DMS79 (cell line): Measurements from ENCODE around the gene PRUNE2.
"Not testable (repeated sequence)": the region's sequence is repeated elsewhere in the genome, so short reads cannot be mapped to it uniquely, and the experiment has no call there.

ENCODE experiments used
- DNase-seq: peaks from one replicate; lab custom pipeline; 2025; lab: John Stamatoyannopoulos, UW

The PRUNE2 gene

DNA sequence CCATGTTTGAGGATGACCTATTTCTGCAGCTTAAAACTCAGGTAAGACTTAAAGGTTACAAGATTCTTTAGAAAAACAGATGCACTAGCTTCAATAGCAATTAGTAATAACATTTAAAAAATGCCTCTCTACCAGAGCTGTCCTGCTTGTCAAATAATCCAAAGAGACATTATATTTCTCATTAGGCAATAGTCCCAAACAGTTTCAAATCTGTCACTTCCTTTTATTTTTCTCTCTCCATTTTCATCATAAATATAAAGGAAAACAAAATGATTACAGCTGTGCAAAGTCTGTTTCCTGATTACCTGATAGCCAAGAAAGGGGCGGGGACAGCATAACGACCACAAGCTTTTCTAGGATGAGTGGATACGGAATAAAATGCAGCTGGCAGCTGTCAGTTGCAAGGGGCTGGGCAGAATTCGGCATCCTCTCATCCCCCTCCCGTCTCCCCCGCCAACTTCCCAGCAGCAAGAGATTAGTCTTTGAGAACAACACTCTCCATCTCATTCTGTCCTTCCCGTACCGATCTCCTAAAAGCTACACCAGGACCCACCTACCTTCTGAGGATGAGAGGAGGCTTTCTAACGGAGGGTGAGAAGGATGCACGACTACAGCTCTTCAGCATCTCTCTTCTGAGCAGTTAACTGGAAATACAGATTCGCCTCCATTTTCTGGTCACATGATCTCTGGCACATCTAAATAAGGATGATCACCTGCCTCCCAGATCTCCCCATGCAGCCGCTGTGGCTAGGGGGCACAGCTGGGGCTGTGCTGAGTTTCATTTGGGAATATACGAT lies 214.2 kb downstream of the PRUNE2 start:
- no peak for DNase-seq

DNA sequence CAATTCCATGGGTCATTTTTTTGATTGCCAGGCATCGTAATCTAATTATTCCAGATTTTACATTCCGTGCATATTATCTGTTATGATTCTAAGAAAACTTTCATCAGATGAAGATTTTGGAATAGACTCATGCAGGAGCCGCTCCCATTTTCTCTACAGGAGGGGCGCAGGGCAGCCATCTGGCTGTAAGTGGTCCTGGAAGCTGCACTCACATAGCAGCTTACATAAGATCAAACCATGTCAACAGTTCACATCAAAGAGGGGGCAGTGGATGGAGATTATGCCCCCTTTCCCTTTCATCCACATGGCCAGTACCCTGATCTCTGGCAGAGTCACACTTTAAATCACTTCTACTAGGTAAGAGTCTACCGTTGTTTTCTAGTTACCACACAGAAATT lies 214.9 kb downstream of the PRUNE2 start:
- no peak for DNase-seq

DNA sequence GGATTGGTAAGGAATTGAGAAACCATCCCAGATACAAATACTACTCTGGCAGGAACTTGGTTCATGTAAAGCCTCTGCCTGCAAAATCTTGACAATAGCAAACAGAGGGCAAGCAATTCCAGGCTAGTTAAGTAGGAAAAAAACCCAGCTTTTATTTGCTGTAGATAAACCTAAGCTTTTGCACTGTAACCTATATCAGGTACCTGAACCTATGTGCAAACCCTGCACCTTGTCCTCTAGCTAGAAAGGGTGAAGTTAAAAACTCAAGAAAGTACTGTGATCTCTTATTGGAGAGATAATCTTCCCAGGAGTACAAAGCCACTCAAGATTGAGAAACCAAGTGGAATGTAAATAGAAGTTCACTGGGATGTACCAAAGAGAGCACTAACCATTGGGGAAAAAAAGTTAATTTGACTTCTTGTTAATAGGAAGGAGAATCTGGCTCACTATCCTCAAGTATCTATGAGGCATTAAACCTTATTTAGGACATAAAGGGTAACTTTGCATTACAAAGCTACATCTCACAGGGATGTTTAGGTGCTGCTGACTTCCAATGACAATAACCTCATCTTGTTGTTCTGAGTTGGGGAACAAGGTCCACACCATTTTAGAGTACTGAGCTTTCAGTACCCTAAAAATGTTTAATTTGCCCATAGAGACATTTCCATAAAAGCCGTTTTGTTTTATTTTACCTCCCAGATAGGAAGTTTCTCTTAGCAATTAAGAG lies 215.5 kb downstream of the PRUNE2 start:
- no peak for DNase-seq

DNA sequence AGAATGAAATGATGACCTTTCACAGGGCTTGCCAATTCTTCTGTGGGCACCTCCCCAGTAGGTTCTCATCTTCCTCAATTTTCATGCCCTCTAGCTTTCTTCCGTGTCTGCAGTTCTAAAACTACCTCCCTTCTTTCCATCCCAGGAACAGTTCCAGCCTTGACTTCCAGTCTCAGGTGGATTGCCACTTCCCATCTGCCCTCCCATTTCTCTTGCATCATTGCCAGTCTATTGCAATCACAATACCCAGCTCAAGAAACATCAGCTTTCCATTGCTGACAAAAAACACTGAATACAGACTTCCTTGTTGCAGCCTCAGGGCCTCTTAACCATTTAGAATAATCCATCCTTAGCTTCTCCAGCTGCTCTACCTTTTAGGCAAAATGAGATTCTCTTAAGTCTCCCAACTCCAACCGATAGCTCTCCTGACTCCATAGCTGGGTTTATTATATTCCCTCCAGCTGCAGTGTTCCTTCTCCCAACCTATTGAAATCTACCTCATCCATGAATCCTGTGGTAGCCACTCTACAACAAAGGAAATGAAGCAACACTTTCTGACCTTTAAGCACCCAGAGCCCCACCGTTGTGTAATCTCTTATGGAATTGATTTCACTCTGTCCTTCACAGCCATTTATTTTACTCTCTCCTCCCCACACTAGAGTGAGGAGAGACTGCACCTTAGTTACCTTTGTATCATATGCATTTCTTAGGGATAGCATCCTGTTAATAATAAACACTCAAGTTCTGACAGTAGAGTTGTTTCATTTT lies 217.3 kb downstream of the PRUNE2 start:
- peak; percentile 37 for DNase-seq

DNA sequence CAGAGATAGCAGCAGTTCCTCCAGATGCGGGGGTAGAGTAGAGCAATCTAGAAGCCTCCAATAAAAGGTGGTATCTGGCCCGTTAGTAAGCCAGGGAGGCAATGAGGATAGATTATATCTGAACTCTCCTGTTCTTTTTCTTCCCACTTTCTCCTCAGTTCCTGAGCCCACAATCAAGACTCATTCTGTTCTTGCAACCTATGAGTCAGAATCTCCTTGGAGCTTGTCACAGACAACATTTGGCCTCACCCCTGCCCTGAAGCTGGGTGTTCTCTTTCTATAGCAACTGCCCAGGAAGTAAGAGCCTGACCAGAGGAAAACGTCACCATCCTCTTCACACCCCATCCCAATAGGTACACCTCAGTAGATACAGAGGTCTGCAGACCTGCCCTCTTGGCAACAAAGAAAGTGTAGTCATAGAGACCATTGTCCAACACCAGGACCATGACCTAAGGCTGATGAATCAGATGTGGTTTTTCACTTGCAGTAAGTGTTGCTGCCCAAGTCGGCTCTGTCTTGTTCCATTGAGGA lies 218.0 kb downstream of the PRUNE2 start:
- peak; percentile 25 for DNase-seq

DNA sequence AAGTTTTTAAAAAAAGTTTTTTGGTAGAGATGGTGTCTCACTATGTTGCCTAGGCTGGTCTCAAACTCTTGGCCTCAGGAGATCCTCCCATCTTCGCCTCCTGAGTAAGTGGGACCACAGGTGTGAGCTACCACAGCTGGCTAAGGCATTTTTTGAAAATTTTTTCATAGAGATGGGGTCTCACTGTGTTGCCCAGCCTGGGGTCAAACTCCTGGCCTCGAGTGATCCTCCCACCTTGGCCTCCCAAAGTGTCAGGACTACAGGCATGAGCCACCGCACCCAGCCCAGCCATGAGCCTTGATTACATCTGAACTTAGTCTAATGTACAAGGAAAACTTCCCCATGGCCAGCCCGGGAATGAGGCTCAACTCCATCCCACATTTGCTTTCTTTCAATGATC lies 219.2 kb downstream of the PRUNE2 start:
- DNase-seq, result no peak

DNA sequence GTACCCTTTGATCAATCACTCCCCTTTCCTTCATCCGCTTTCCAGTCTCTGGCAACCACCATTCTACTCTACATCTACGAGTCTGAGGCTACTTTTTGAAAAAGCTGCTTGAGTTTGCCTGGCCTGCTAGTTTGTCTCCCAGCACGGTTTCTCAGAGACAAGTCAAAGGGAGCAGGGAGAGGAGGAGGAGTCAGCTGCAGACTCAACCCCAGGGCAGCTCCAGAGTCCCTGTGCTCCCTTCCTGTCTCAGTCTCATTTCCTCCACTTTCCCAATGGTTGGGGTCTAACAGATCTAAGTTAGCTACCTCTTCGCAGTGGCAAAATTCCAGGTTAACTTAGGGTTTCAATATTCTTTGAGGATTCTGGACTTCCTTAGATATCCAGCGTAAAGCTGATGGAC lies 221.7 kb downstream of the PRUNE2 start:
- DNase-seq, result no peak

DNA sequence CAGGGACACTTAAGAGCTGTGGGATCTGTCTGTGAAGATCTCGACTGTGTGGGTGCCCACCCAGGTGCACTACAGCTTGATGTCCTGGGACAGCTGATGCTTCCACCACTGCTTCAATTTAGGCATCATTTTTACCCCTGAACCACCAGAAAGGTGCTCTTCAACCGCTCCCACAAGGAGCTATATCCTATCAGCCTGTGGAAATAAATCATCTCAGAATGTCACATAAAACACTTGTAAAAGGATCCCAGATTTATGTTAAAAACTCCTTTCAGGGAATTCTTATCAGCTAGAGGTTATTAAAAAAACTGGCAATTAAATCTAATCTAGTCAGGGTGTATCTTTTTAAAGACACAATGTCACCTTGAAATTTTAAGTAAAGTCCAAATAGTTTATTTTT lies 224.4 kb downstream of the PRUNE2 start:
- DNase-seq, result no peak

DNA sequence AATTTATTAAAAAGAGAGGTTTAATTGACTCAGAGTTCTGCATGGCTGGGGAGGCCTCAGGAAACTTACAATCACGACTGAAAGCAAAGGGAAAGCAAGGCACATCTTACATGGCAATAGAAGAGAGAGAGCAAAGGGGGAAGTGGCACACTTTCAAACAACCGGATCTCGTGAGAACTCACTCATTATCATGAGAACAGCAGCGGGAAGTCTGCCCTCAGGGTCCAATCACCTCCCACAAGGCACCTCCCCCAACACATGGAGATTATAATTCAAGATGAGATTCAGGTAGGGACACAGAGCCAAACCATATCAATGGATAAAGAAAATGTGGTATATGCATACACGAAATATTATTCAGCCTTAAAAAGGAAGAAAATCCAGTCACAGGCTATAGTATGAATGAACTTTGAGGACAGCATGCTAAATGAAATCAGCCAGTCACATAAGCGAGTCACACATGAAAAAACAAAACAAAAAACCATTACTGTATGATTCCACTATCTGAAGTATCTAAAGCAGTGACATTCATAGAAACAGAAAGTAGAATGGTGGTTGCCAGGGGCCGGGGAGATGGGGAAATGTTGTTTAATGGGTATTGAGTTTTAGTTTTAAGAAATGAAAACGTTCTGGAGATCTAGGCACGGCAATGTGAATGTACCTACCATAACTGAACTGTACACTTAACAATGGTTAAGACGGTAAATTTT lies 225.0 kb downstream of the PRUNE2 start:
- no peak for DNase-seq

DNA sequence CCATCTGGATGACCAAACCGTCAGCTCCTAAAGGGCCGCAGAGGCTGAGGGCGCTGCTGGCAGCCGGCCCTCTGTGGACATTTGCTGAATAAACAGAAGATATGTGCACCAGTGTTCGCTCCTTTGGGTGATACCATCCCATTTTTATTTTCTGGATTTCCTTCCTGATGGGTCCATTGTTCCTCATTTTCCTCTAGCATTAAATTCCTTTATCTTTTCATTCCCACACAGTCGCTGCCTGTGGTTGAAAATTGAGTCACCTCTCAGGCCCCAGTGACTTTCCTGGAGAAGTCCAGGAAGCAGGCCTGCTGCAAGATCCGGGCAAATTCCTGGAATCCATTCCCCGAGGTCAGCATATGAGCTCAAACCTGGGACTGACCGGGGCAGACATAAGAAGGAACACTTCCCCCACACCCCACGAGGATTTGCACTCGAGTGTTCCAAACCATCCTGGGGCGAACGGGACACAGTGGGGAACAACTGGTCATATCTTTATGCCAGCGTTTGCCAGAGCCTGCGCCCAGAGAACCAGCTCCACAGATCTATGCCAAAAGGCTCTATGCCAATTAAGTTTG lies 228.3 kb downstream of the PRUNE2 start:
- DNase-seq, result no peak

DNA sequence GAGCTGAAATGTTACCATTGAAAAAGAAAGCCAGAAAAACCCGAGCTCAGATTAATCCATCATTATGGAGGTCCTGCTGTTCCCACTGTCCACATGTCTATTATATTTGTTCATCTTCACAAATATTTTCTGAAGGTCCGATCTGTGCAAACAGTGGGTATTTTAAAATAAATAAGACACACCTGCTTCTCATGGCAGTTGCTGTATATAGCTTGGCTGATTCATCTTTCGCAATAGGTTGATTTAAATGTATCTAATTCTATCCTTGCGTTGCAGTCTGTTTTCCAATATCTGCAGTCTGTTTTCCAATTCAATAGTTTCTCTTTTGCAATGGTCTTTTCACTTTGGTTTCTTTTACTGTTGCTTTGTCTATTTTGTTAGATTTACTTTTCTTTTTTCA lies 229.1 kb downstream of the PRUNE2 start:
- DNase-seq, result no peak

DNA sequence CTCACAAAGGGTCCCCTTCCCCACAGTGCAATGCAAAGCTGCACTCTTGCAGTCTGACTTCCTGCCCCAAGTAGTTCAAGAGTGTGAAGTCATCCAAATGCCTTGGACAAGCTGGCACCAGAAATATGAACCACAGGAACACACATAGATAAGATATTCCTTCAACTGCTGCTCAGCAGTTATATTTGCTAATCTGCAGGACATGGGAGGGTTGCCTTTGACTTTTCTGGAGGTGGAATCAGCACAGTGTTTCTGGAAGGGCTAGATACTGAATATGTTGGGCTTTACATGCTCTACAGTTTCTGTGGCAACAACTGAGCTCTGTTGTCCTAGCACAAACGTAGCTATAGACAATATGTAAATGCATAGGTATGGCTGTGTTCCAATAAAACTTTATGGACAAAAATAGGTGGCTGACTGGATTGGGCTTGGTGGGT lies 238.4 kb downstream of the PRUNE2 start:
- DNase-seq, result no peak

DNA sequence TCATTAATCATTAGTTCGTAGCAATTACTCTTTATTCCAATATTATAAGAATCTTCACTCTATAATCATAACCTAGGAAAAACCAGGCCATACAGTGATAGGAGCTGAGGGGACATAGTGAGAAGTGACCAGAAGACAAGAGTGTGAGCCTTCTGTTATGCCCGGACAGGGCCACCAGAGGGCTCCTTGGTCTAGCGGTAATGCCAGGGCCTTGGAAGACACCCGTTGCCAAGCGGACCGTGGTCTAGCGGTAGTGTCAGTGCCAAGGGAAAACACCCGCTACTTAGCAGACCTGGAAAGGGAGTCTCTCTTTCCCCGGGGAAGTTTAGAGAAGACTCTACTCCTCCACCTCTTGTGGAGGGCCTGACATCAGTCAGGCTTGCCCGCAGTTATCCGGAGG lies 239.9 kb downstream of the PRUNE2 start:
- not testable (repeated sequence) for DNase-seq

DNA sequence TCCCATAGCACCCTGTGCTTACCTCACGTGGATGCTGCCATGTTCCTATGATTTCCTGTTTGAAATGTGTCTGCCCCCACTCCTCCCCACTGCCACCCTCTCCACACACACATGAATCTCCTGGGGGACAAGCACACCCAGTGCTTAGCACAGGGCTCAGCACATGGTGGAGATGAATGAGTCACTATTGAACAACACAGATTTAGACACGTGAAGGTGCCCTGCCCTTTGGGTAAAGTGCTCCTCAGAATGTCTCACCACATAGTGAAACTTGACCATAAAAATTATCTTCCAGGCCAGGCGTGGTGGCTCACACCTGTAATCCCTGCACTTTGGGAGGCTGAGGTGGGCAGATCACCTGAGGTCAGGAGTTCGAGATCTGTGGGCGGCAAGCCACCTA lies 240.5 kb downstream of the PRUNE2 start:
- no peak for DNase-seq

DNA sequence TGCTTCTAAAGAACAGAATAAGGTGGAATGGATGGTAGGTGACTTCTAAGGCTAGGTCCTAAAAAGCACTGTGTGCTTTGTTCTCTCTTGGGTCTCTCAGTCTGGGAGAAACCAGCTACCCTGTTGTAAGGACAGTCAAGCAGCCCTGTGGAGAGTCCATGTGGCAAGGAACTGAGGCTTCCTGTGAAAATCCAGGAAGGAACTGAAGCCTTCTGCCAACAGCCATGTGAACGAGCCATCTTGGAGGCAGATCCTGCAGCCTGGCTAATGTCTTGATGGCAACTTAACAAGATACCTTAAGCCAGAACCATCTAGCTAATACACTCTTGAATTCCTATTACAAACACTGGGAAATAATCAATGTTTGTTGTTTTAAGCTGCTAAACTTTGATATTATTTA lies 241.8 kb downstream of the PRUNE2 start:
- no peak for DNase-seq

DNA sequence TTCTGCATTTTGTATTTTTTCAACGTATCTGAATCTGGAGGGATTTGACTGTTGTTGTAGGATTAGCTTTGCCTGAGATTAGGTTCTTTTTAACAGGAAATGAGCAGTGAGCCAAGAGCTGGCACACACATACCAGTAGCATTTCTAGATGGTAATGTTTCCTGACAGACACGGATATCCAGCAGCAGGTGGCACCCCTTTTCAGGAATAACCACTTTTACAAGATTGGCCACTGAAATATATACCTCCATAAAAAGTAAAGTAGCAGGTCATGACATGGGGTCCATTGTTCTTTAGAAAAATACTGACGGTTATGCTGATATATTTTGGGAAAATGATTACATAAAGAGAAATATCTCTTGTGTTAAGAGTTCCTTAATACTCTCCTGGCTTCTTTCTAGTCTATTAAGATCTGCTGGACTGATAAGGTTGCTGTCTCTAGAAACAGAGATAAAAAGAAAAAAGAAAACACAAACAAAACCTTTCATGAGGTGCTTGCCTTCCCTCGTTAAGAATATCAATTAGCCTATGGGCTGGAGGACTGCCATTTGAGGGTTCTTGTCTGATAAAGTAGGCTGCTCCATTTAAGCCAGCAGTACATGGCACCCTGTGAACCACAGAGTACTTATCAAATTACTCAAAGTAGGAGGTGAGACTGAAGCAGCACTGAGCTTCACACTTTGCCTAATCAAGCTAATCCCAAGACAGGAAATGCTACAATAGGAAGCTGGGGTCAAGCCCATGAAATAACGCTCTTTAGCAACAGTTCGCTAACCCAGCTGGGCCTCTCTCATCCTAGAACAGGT lies 243.2 kb downstream of the PRUNE2 start:
- peak; percentile 39 for DNase-seq

DNA sequence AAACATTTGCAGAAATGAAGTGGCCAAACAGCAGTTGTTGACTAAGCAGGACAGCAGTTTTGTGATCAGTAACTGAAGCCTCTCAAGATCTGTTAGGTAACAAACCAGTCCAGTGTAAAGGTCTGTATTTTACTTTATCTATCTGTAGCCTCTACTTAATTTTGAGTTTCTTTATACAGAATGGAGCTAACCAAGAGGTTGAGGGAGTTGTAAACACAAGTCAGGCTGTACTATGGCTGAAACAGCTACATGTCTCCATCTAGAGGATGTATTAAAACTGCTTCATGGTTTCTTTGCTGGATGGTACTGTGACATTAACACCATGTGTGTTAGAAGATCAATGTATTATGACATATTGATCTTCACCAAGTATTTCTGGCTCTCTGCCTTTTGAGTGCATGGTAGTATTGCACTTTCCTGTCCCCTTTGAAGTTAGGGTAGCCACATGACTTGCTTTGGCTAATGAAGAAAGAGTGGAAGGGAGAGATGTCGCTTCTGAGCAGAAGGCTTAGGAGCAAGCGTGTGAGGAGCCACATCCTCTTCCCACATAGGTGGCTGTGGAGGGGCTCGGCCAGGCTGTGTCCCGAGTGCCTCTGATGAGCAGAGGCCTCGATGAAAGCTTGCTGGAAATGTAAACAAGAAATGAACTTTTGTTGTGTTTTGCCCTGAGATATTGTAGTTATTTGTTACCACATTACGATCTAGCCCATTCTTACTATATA lies 247.2 kb downstream of the PRUNE2 start:
- DNase-seq, result no peak

DNA sequence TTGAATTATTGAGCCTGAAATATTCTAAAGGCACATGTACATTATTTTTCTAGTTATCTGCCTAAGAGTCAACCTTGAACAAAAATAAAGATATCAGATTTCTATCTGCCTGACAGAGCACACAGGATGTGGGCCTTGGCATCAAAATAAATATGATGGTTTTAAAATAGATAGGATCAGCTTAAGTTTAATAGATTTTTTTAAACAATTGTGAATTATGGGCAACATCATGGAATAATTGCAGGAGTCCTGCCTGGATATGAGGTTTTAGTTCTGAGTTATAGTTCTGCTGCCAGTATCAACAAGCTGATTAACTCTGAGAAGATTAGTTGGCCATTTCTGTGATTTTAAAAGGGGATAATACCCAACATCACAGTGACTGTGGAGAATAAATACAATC lies 248.6 kb downstream of the PRUNE2 start:
- DNase-seq, result no peak

DNA sequence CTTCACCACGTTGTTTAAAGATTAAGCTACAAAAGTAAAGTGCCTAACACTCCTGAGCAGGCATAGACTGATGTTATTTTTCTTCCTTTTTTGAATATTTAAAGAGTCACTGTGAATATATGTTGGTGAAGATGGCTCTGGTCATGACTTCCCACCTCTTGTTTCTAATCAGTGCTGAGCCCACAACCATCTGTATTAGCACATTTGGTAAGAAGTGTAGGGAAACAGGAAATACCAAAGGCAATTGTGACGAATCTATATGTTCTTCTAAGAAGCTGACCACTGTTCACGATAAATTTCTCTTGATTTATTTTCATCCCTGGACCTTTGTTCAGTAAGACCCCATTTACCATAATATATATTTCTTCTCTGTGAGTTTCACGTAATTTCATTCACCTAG lies 249.9 kb downstream of the PRUNE2 start:
- no peak for DNase-seq

DNA sequence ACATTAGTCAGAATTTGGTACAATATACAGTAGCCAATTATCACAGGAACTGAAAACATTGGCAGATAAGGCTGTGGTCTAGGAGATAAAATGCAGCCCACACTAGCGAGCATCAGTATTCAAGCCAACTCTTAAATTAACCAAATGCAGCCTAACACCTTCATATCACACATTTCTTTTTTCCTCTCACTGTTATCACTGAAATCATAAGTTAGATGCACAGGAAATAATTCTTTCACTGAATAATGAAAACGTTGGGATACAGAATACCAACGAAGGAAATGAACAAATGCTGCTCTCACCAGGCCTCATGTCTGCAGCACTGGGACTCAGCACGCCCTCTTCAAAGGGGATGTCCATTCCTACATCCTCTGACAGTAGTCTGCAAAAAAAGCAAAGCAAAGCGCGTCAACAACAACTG lies 250.8 kb downstream of the PRUNE2 start:
- DNase-seq, result no peak
